ENCODE results near the gene UFSP1. TPM values are rescaled to one million over a fixed set of nuclear protein-coding genes. Genes with fewer than 3 reads are reported as not detected.
A peak's percentile ranks its signal among the peaks of the same experiment; 100 is the strongest.
"Not testable (repeated sequence)": the region's sequence is repeated elsewhere in the genome, so short reads cannot be mapped to it uniquely, and the experiment has no call there.

The UFSP1 gene
- total RNA-seq (1 to 10 TPM; 3.1 to 4.9 TPM), polyA plus RNA-seq (1 to 10 TPM; 2.3 to 3.4 TPM)

- Histone ChIP-seq H3K4me1 (ENCODE audit: control insufficient read depth in 4 of 4, insufficient read depth in 4 of 4, low read length in 3 of 4) (peaks cover 16 to 35% (median 26%) of the 10 kb centered on the region in 4 donors), H3K27ac (ENCODE audit: low read depth in 1 of 2, low read length in 2 of 2) (peak within 1 kb of the TSS; percentile 79 to 89), H3K9ac (ENCODE audit: low read depth in 1 of 2, low read length in 2 of 2) (peak within 1 kb of the TSS; percentile 43 to 46)
Observed at GRCh38 chr7:100888988-100889750, at the start of gene UFSP1. TSS of gene UFSP1 (minus strand) at chr7:100889715. CDS start at chr7:100889271, 444 bp downstream.

GRCh38 chr7:100936167-100936566, 46.7 kb upstream of the UFSP1 start:
- not testable (repeated sequence) for H3K36me3 ChIP-seq (ENCODE audit: control insufficient read depth in 4 of 4, insufficient read depth in 3 of 4, low read depth in 1 of 4, low read length in 3 of 4); H3K4me1 ChIP-seq (ENCODE audit: control insufficient read depth in 4 of 4, insufficient read depth in 4 of 4, low read length in 3 of 4); H3K4me3 ChIP-seq (ENCODE audit: low read depth in 1 of 3, low read length in 3 of 3); H3K9me3 ChIP-seq (ENCODE audit: control insufficient read depth in 4 of 4, low read length in 3 of 4); H3K9ac ChIP-seq (ENCODE audit: low read depth in 1 of 2, low read length in 2 of 2); H3K27me3 ChIP-seq (ENCODE audit: control insufficient read depth in 4 of 4, insufficient read depth in 4 of 4, low read length in 3 of 4); H3K27ac ChIP-seq (ENCODE audit: low read depth in 1 of 2, low read length in 2 of 2); DNase-seq (ENCODE audit: low spot score)
- WGBS = 95% methylated on average over 7 of the region's 7 CpGs

More at GRCh38 chr7:100888988-100889750, at the start of gene UFSP1:
- whole genome bisulfite sequencing = 4% methylated on average over 73 of the region's 73 CpGs
- peak within 1 kb of the TSS; percentile 72 to 89 (median 78) for H3K4me3 ChIP-seq (ENCODE audit: low read depth in 1 of 3, low read length in 3 of 3)
- H3K9me3 ChIP-seq (ENCODE audit: control insufficient read depth in 4 of 4, low read length in 3 of 4) = no peaks in the 10 kb centered on the region
- TF ChIP-seq NR2F2 (IDR thresholded peaks at IDR 0.05) (no peak), CTCF (IDR thresholded peaks at IDR 0.05; ENCODE audit: low read depth, low read length, missing input control) (no peak), EGR1 (IDR thresholded peaks at IDR 0.05; ENCODE audit: low read depth in 2 of 2) (no peak), HNF4A (conservative IDR thresholded peaks at IDR 0.05) (no peak), YY1 (IDR thresholded peaks at IDR 0.05) (no peak)
- TF ChIP-seq, protein P1, sequence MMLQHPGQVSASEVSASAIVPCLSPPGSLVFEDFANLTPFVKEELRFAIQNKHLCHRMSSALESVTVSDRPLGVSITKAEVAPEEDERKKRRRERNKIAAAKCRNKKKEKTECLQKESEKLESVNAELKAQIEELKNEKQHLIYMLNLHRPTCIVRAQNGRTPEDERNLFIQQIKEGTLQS (IDR thresholded peaks at IDR 0.05) = no peak
- no peaks in the 10 kb centered on the region for H3K27me3 ChIP-seq (ENCODE audit: control insufficient read depth in 4 of 4, insufficient read depth in 4 of 4, low read length in 3 of 4)
- H3K36me3 ChIP-seq (ENCODE audit: control insufficient read depth in 4 of 4, insufficient read depth in 3 of 4, low read depth in 1 of 4, low read length in 3 of 4) = peaks cover 12 to 38% (median 32%) of the 10 kb centered on the region in 4 donors
- DNase-seq (ENCODE audit: low spot score) = no peak

- H3K9ac ChIP-seq (ENCODE audit: low read depth in 1 of 2, low read length in 2 of 2) = not testable (repeated sequence)
Observed at GRCh38 chr7:100935381-100935780, 45.9 kb upstream of the UFSP1 start.

GRCh38 chr7:100933734-100934133, 44.2 kb upstream of the UFSP1 start:
- Histone ChIP-seq H3K9ac (ENCODE audit: low read depth in 1 of 2, low read length in 2 of 2) (no peak overlapping the region), H3K4me1 (ENCODE audit: control insufficient read depth in 4 of 4, insufficient read depth in 4 of 4, low read length in 3 of 4) (no peaks in the 10 kb centered on the region), H3K36me3 (ENCODE audit: control insufficient read depth in 4 of 4, insufficient read depth in 3 of 4, low read depth in 1 of 4, low read length in 3 of 4) (no peaks in the 10 kb centered on the region), H3K9me3 (ENCODE audit: control insufficient read depth in 4 of 4, low read length in 3 of 4) (no peaks in the 10 kb centered on the region), H3K4me3 (ENCODE audit: low read depth in 1 of 3, low read length in 3 of 3) (no peak overlapping the region), H3K27ac (ENCODE audit: low read depth in 1 of 2, low read length in 2 of 2) (no peak overlapping the region), H3K27me3 (ENCODE audit: control insufficient read depth in 4 of 4, insufficient read depth in 4 of 4, low read length in 3 of 4) (no peaks in the 10 kb centered on the region)
- no peak for DNase-seq (ENCODE audit: low spot score)
- WGBS = 58% methylated on average over 4 of the region's 4 CpGs
- TF ChIP-seq RAD21 (IDR thresholded peaks at IDR 0.05) = no peak
- TF ChIP-seq, protein P1 (IDR thresholded peaks at IDR 0.05) = no peak
- no peak for TF ChIP-seq FOXA2 (IDR thresholded peaks at IDR 0.05)
- no peak for TF ChIP-seq SP1 (IDR thresholded peaks at IDR 0.05)
- no peak for TF ChIP-seq HNF4A (conservative IDR thresholded peaks at IDR 0.05)
- no peak for TF ChIP-seq CTCF (IDR thresholded peaks at IDR 0.05; ENCODE audit: low read depth, low read length, missing input control)
- TF ChIP-seq FOXA1 (IDR thresholded peaks at IDR 0.05) = no peak
- TF ChIP-seq YY1 (IDR thresholded peaks at IDR 0.05) = no peak
- TF ChIP-seq RXRA (IDR thresholded peaks at IDR 0.05) = no peak
- TF ChIP-seq TAF1 (conservative IDR thresholded peaks at IDR 0.05) = no peak
- no peak for TF ChIP-seq REST (IDR thresholded peaks at IDR 0.05)

More at GRCh38 chr7:100935381-100935780, 45.9 kb upstream of the UFSP1 start:
- H3K4me1 ChIP-seq (ENCODE audit: control insufficient read depth in 4 of 4, insufficient read depth in 4 of 4, low read length in 3 of 4); H3K9me3 ChIP-seq (ENCODE audit: control insufficient read depth in 4 of 4, low read length in 3 of 4); H3K36me3 ChIP-seq (ENCODE audit: control insufficient read depth in 4 of 4, insufficient read depth in 3 of 4, low read depth in 1 of 4, low read length in 3 of 4); H3K27me3 ChIP-seq (ENCODE audit: control insufficient read depth in 4 of 4, insufficient read depth in 4 of 4, low read length in 3 of 4); H3K27ac ChIP-seq (ENCODE audit: low read depth in 1 of 2, low read length in 2 of 2); DNase-seq (ENCODE audit: low spot score); H3K4me3 ChIP-seq (ENCODE audit: low read depth in 1 of 3, low read length in 3 of 3): not testable (repeated sequence)
- WGBS = 78% methylated on average over 2 of the region's 2 CpGs
